CD4-positive, alpha-beta T cell treated with Interleukin-15 for 1 hour (primary cell): ENCODE measurements around the gene TLL2.

Experiments used
- DNase-seq: peaks from one replicate; pipeline ENCODE4 v3.0.0-alpha.2; 2020

The TLL2 gene

DNA sequence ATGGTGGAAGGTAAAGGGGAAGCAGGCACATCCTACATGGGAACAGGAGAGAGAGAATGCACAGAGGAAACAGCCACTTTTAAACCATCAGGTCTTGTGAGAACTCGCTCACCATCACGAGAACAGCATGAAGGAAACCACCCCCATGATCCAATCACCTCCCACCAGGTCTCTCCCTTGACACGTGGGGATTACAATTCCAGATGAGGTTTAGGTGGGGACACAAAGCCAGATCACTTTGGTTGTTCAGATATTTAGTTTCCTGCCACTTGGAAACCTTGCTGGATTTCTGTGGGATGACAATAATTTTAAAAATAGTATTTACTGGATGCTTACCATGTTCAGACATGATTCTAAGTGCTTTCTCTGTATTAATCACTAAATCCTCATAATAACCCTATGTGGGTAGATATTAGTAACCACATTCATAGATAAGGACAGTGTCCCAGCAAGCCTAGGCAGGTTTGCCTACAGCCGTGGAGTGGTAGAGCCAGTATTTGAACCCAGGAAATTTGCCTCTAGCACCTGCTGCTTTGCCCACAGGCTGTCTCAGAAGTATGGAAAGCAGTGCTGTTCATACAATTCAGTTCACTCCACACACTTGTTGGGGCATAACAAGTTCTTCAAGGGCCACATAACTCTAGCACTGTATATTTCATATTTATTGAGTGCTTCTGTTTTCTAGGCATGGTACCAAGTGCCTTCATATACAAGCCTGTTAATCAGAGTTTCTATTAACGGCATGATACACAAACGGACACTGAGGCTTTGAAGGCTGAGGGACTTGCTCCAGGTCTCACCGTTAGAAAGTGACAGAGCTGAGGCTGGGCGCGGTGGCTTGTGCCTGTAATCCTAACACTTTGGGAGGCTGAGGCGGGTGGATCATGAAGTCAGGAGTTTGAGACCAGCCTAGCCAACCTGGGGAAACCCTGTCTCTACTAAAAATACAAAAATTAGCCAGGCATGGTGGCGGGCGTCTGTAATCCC lies 8.3 kb downstream of the TLL2 start:
- DNase-seq, result no peak

DNA sequence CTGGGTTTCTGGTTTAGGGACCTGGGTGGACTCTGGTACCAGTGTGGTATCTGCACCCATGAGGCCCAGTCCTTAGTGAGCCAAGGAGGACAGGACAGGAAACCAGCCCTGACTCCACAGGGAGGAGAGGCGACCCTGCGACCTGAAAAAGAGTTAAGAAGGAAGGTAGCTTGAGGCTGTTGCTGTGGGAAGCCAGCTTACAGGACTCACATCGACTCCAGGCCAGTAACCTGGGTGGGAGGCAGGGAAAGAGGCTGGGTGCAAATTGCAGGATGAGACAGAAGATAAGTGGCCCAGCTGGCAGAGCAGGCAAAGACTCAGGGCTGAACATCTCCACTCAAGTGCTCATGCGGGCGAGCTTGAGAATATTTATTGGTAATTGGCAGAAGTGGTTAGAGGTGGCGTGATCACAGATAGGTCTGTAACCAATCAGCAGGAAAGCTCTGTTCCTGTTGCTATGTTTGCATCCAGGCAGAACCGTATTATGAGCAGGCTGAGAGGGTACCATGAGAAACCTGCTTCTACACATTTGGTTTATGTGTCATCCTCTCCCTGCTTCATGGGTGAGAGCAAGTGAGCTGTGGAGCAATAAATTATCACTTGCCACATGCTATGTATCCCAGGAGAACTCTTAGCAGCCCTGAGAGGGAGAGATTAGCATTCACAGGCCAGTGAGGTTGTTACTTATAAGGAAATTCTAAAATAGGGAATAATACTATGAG lies 11.0 kb downstream of the TLL2 start:
- DNase-seq, result no peak

DNA sequence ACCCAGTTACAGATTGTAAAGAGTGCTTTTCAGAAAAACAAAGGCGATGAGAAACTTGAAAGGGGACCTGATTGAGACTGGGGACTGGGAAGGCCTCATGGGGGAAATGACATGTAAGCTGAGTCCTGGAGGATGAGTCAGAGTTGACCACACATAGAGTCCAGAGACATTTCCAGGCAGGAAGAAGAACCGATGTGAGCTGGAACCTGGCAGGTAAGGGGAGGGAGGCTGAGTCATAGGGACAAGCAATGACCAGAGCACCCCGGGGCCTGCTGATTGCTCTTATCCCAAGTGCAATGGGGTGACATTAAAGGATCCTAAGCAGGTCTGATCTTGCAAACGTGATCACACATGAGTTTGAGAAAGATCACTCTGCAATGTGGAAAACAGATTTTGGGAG lies 11.7 kb downstream of the TLL2 start:
- no peak for DNase-seq

DNA sequence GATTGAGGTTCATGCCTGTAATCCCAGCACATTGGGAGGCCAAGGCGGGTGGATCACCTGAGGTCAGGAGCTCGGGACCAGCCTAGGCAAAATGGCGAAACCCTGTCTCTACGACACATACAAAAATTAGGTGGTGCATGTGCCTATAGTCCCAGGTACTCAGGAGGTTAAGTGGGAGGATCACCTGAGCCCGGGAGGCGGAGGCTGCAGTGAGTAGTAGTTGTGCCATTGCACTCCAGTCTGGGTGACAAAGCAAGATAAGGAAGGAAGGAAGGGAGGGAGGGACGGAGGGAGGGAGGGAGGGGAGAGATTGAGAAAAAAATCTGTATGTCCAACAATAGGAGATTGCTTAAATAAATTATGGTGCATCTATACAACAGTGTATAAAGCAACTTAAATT lies 13.2 kb downstream of the TLL2 start:
- DNase-seq, result no peak

DNA sequence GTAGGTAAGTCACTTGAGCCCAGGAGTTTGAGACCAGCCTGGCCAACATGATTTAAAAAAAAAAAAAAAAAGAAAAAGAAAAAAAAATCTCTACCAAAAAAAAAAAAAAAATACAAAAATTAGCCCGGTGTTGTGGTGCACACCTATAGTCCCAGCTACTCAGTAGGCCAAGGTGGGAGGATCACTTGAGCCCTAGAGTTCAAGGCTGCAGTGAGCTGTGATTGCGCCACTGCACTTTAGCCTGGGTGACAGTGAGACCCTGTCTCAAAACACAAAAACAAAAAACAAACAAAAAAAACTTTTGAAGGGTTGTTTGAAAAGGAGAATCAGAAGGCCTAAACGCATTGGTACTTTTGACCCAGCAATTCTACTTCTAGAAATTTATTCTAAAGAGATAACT lies 13.7 kb downstream of the TLL2 start:
- DNase-seq, result no peak

DNA sequence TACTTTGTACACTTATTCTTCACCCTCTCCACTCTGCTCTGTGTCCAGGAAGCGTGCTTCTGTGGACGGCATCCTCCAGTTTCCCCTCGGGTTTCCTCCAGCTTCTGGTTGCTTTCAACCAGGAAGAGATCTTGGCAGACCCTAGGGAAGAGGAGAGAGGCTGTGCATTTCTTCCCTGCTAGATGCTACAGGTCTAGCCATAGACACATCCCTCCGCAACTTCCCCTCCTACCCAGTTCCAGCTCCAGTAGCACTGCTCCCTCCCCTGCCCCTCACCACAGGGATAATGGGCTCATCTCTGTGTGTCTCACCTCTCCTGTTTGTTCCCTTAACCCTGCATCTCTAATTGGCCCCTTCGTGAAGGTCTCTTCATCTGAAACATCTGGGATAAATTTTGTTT lies 16.3 kb downstream of the TLL2 start:
- DNase-seq, result no peak

DNA sequence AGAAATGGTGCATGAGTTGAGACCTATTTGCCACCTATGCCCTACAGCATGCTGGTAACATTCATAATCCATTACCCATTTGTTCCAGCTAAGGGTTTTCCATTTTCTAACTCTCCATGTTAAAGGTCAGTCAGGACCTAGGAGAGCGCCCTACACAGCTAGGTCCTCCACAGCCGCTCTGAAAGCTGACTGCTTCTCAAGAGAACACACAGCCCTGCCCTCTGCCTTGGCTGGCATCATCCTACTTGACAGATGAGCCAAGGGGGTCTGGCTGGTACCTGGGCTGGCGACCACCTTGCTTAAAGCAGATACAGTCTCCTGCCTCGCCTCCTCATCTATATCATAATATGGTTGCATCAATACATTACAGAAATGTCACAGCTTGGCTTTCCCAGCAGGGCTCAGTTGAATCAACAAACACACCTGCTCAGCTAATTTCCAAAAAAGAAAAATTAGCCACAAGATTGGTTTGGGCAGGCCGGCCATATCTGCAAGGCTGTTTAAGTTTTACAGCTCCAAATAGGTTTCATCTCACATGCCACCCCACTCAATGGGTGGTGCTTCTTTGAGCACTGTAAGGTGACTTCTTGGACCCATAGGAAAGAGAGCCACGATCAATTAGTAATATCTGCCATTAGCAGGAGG lies 17.3 kb downstream of the TLL2 start:
- no peak for DNase-seq

DNA sequence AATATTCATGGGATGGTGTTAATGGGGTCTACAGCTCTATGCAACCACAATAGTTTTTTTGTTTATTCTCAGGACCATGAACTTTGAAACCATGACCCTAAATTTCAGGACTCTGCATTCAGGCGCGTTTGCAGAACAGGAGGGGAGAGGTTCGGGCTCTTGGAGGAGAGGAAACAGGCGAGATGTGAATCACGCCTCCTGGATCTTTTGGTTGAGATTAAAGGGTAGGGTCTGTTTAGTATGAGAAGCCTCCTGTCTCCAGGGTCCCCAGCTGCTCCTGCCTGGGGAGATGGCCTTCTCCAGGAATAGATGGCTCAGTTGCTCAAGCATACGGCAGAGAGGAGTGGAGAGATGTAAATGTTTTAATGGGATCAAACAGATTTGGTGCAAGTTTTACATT lies 18.2 kb downstream of the TLL2 start:
- no peak for DNase-seq

DNA sequence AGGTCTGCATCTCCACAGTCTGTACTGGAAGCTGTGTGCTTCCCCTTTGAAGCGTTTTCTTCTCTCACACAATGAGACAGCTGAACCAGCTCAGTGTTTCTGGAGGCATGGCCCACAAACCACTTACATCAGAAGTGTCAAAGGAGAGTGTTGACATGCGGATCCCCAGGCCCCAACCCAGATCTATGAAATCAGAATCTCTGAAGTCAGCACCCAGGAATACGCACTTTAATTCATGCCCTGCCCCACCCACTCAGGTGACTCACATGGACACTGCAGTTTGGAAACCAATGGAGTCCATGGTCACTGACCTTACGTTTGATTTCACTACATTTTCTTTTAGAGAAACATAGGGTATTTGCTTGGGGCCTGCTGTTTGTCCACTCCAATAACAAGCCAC lies 19.0 kb downstream of the TLL2 start:
- DNase-seq, result no peak

DNA sequence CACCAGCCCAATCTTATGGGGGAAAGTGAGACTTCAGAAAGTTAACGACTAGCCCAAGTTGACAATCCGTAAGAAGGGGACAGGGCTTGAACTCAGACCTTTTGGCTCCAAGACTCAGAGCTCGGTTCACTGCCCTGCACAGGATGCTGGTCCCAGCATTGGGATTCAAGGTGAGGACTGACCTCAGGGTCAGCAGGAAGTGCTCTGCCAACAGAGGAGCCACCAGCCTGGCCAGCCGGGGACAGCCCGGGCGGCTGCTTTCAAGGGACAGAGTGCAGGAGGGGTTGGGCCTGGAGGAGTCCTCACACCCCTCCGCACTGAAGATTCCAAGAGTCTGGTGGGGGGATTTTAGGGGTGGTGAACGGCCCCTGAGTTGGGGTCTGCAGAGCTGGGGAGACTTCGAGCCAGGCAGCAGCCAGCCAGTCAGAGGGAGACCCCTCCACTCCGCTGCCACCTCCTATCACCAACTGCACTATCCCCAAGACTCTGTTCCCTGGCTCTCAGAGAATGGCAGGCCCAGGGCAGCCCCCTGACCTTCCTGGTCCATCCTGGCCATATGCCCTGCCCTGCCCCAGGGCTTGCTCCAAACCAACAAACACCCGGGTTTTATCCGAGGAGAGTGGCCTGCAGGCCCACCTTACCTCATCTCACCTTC lies 19.7 kb downstream of the TLL2 start:
- no peak for DNase-seq

DNA sequence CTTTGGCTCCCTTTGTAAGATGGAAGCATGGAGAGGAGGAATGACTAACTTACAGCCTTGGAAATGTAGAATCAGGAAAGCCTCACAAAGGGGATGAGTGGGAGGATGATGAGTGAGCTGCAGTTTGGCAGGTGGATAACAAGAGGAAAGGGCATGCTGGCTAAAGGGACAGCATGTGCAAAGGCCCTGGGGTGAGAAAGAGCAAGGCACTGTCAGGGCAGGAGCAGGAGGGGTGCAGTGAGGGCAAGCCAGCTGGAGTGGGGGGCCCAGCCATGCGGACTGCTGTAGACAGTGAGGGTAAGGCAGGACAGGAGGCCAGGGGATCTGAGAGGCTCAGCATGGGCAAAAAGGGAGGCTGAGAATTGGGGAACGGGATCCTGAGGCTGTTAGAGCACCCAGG lies 20.5 kb downstream of the TLL2 start:
- DNase-seq, result no peak

DNA sequence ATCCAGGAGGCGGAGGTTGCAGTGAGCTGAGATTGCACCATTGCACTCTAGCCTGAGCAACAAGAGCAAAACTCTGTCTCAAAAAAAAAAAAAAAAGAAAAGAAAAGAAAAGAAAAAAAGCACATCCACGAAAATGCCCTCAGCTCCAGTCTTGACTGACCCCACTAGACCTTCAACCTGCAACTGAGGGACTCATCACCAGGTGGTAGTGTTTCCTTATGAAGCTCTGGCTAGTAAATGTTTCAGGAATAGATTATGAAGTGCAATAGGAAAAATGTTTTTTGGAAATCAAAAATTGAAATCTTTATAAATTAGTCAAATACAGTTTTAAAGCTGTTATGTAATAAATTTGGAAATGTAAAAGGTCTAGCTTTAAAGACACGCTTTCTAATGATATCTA lies 22.4 kb downstream of the TLL2 start:
- no peak for DNase-seq

DNA sequence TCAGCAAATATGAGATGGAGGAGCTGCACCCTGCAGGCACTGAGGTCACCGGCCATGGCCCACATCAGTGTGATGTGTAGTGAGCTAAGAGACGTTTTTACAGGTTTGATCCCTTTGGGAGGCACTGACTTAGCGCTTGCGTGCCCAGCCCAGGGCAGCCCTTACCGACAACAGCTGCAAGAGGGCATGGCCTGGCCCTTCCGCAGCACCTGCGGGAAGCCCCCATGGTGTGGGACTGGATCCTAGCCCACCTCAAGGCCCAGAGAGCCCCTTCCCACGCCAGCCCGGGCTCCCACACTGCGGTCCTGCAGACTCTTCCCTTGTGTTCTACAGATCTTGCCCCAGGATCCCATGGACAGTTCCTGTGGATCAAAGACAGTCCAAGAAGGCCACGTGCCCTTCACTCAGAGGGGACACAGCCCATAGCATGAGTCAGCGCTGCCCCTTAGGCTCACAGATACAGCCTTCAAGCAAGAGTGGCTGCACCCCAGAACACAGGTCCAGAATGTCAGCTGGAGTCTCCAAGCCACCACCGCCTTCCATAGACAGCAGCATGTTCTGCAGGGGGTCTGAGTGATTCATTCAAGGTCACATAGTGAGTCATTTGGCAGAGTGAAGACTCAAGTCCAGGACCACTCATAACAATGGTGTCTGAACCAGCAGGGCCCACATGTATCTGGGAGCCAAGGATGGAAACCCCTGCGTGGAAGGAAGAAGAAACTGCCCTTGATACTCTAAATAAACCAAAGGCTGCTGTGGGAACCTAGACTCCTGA lies 25.4 kb downstream of the TLL2 start:
- DNase-seq, result no peak

DNA sequence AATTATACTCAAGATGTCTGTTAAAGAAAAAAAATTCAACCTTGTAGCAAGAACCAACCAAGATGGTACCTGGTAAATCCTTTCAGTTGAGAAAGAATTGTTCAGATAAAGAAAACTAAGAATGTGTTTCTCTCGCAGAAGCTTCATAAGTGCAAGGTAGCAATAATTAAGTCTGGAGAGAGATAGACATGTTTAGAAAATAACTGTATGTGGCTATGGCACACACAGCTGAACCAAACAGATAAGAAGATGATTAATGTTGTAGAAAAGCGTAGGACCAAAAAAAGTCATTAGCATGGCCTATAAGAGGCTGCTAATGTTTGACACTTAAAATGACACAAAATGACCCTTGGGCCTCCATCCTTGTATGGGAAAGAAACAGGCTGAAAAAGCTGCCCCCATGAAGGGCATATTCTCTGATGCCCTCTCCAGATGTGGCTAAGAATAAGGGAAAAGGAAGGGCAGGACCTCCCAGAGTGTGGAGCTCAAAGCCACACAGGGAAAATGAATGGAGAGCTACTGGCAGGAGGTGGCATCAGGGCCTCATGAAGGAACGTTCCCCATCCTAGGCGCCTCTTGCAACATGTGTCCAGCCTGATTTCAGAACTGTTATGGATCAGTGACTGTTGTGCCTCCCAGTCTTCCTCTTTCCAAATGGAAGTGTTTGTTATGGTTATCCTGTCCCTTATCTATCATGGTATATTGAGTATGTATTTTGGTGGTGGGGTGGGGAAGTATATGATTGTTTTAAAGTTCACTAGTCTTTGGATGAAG lies 30.7 kb downstream of the TLL2 start:
- no peak for DNase-seq

DNA sequence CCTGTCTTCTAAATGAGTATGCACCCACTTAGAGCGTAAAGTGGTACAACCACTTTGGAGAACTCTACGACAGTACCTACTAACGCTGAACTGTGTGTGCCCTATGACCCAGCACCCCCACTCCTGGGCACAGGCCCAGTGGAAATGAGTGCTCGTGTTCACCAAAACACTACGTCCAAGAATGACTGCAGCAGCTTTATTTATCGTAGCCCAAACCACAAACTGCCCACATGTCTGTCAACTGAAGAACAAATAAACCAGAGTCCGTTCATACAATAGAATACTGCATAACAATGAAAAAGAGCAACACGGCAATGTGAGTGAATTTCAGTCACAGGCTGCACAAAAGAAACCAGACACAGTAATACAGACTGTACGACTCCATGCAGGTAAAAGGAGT lies 35.4 kb downstream of the TLL2 start:
- no peak for DNase-seq

DNA sequence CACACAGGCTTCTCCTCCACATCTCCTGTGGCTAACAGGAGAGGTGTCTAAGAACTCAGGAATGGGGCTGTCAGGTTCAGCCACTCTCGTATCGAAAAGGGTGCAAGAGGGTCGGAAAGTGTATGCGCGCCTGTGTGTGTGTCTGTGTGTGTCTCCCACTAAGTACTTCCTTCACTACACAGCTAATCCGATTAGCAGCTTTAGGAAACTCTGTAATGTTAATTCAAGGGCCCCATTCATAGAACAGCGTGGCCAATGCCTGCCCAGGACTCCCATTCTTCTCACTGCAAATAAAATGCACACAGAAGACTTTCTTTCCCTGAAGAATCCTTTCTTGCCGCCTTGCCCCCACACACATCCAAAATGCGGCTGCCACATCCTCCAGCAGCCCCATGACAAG lies 39.9 kb downstream of the TLL2 start:
- no peak for DNase-seq

DNA sequence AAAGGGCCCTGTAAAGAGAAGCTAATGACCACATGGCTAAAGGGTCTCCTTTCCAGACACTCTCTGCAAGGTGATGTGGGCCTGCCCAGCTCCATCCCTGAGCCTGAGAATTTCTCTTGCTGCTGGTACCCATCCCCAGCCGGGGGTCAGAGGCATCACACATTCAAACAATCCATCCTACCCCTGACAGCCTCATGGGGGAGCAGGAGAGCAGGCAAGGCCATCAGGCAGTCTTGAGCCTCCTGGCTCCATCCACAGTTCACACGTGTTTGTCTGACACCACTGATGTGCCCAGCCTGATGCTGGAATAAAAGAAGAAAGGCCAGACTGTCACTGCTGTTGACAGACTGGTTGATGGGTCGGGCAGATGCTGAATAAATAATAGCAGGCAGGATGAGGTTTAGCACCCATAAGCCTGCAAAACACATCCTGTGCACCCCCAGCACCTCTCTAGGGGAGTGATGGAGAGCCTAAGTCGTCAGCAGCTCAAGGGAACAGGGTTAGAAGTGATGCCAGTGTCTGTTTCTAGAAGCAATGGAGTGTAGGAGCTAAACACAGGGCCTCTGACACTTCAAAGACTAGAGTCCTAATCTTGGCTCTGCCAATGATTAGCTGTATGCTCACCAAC lies 43.5 kb downstream of the TLL2 start:
- DNase-seq, result no peak

DNA sequence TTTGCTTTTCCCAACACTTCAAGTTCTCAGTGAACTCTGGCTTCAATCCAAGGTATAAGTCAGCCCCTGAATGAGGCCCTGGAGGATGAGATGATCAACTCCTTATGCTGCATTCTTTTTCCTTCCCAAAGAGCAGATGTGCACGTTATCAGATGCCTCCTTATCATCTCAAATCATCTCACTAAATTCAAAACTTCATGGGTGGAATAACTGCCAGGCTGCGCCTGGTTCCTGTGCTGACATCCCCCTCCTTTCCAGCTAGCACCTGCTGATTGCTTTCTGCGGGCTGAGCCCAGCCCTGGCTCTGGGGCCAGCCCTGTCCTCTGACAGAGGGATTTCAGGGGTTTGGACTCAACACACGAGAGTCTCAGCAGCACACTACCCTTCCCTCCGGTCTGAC lies 44.9 kb downstream of the TLL2 start:
- no peak for DNase-seq

DNA sequence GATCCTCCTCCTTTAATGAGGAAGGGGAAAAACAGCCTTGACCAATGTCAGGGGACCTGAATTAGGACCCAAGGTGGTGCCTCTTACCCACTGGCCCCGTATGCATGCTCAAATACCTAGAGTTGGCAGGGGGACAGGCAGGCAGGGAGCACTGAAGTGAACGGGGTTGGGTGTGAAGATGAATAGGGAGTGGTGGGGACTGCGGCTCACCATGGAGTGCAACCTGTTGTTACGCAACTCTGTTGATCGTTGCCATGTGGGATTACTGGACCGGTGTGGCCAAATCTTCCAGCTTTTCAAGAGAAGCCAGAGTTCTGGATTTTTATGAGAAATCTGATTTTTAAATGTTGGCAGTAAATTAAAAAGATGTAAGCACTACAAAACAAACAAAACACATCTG lies 48.1 kb downstream of the TLL2 start:
- DNase-seq, result no peak

DNA sequence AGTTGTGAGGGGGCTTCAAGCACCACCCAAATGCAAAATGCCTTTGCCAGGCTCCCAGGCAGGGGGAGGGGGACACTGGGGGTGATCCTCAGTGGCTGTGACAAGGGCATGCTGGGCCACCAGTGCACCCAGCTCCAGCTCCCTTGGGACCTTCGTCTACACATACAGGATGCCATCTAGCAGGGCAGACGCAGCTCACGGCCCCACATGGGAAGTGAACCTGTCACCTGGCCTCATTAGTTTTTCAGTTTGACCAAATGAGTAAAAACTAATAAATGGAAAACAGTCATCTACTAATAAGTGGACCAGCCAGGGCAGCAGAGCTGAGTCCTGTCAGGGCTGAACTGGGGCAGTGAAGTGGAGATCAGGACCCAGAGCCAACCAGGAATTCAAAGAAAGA lies 50.2 kb downstream of the TLL2 start:
- DNase-seq, result no peak

DNA sequence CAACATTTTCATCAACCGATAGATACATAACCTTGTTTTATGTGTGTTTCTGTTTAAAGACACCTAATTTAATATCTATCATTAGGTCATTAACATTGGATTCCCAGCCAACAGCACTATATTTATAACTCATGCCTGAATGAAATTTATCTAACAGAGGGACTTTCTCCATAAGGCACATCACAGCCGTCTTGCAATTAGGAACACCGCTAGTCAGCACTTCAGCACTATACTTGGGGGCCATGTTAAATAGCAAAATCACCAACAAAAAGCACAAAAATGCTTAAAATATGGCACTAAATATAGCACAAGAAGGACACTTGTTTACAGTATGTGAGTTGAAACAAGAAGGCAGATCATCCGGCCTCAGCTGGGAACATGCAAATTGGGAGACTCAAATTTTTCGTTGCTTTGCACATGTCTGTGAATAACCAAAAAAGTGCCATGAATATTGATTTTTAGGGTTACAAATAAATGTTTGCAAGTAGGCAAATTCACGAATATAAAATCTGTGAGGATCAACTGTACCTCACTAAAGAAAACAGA lies 51.0 kb downstream of the TLL2 start:
- no peak for DNase-seq
